Medulla oblongata (tissue), 1 donor: Measurements from ENCODE around the gene OR1L4.

Experiments
- DNase-seq: peaks from one replicate; pipeline ENCODE4 v3.0.0-alpha.2; 2015; ENCODE audit errors: extremely low spot score

OR1L4 gene

DNA sequence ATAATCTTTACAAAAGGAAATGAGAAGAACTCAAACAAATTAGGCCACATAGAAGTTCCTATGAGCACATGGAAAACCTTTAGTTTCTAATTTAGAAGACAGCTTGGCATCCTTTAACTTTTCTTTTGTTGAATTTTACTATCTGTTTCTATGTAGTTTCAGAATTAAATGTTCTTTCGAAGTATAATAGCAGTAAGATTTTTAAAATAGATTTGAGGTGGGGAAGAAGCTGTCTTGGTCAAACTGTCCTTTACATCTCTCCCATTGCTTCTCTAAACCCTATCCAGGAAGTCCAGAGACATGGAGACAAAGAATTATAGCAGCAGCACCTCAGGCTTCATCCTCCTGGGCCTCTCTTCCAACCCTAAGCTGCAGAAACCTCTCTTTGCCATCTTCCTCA is at the start of gene OR1L4:
TSS of gene OR1L4 (plus strand) at position 301 of the 400 bp plus-strand sequence. CDS start at position 301, 0 bp downstream.
- DNase-seq: no peak

GRCh38 chr9:122684851-122685250 is 38.9 kb upstream of the OR1L4 start:
- no peak for DNase-seq

- DNase-seq: no peak
Observed at GRCh38 chr9:122695696-122696095, 28.1 kb upstream of the OR1L4 start.

DNA sequence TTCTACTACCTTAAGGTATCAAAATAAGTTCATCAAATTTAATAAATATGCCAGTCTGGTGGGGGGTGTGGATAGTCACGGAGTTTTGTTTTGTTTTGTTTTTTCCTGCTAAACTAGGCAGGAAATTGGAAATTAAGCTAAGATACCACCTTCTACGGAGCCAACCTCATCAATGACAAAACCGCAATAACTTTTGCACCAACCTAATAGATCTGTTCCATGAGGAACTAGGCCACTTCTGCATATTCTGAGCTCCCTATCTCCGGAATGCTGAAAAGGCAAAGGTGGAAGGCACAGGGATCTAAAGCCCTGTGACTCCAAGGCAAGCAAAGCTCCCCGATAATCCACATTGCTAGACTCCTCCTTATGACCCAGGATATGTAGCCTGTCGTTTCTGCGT is 5.8 kb upstream of the OR1L4 start:
- no peak for DNase-seq

GRCh38 chr9:122719218-122719617 is 4.6 kb upstream of the OR1L4 start:
- DNase-seq: no peak

DNA sequence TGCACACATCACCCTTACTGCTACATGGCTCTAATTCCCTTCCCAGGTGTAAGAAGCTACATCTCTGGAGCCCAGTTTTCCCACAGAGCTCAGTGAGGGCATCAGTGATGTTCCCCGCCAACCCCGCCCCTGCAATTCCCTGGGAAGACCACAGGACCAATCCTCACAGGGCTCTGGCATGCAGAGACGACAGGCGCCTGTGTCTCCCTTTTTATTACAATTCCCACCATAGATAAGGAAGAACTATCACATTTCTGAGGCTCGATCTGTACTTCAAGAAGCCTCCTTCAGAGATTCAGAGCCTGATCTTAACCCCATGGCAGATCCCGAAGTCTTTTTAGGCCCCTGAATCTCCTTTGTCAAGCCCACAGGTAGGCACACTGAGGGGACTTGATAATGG is 18.2 kb downstream of the OR1L4 start, which contains the start of gene OR1L6:
TSS of gene OR1L6 (plus strand) at position 301 of the 400 bp plus-strand sequence. CDS start 7,545 bp downstream, outside the sequence.
- no peak for DNase-seq

- no peak for DNase-seq
Observed at GRCh38 chr9:122754825-122755224, 31.0 kb downstream of the OR1L4 start.

- no peak for DNase-seq
Observed at GRCh38 chr9:122767817-122768216, 44.0 kb downstream of the OR1L4 start.
